Activated naive CD8-positive, alpha-beta T cell (primary cell): ENCODE data around the gene PTGES.

Experiments used
- H3K27ac Mint-ChIP-seq: one replicate; pipeline ENCODE4 v1.8.0; 2021; ENCODE audit warnings: mixed read lengths
- H3K27me3 Mint-ChIP-seq: one replicate; pipeline ENCODE4 v1.8.0; 2021; ENCODE audit warnings: mixed read lengths
- H3K36me3 Mint-ChIP-seq: one replicate; pipeline ENCODE4 v1.8.0; 2021; ENCODE audit warnings: mixed read lengths
- H3K4me1 Mint-ChIP-seq: one replicate; pipeline ENCODE4 v1.8.0; 2021; ENCODE audit warnings: low read depth, mixed read lengths
- H3K4me3 Mint-ChIP-seq: one replicate; pipeline ENCODE4 v1.8.0; 2021; ENCODE audit warnings: mild to moderate bottlenecking, mixed read lengths
- H3K9me3 Mint-ChIP-seq: one replicate; pipeline ENCODE4 v1.8.0; 2021; ENCODE audit warnings: low read depth, mixed read lengths

The PTGES gene

DNA sequence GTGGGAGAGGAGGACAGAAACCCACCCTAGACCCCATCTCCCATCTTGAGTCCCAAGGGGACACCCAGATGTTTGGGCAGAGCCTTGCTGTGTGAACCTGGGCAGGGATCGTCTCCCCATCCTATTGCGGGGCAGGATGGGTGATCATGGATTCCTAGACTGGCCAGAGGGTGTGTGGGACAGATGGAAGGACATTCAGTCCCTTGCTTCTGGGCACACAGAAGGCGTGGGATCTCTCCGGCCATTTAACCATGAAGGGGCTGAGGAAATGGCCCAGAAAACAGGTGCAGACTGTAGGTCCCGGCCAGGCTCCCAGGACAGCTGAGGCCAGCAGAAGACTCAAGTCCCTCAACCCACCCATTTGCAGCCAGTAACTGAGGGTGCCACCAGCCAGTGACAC, 29.9 kb downstream of the PTGES start:
- peaks cover 4% of the 10 kb centered on the region for H3K27me3 Mint-ChIP-seq
- H3K27ac Mint-ChIP-seq = no peak overlapping the region
- H3K36me3 Mint-ChIP-seq = no peaks in the 10 kb centered on the region
- peaks cover 2% of the 10 kb centered on the region for H3K4me1 Mint-ChIP-seq
- H3K9me3 Mint-ChIP-seq = no peaks in the 10 kb centered on the region
- no peak overlapping the region for H3K4me3 Mint-ChIP-seq

DNA sequence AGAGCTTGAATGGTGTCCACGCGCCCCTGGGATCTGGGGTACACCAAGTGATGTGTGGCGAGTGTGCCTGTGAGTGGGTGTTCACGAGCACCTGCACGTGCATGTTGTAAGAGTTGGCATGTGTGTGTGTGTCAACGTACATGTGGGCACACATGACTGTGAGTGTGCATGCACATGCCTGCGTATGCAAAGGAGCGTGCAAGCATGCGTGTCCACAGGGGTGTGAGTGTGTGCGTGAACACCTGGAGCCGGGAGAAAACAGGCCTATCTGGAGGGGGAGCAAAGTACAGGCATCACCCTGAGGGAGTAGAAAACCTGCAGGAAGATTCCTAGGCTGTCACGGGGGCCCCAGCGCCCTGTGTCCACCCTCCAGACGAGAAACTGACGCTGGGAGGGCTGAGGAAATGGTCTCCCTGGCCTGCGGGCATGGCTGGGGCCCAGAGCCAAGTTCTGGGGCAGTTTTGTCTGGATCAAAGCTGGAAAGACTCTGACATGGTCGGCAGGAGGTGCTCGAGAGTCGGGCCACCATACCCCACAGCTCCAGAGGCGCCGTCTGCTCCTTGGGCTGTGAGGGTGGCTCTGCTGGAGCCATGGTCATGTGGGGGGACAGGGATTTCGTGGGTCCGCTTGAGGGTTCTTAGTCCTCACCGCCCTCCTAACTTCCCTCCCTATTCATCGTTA, 31.8 kb downstream of the PTGES start:
- Mint-ChIP-seq H3K9me3 (no peaks in the 10 kb centered on the region), H3K27me3 (peaks cover 4% of the 10 kb centered on the region), H3K4me1 (peaks cover 2% of the 10 kb centered on the region), H3K36me3 (no peaks in the 10 kb centered on the region), H3K4me3 (no peak overlapping the region), H3K27ac (no peak overlapping the region)

DNA sequence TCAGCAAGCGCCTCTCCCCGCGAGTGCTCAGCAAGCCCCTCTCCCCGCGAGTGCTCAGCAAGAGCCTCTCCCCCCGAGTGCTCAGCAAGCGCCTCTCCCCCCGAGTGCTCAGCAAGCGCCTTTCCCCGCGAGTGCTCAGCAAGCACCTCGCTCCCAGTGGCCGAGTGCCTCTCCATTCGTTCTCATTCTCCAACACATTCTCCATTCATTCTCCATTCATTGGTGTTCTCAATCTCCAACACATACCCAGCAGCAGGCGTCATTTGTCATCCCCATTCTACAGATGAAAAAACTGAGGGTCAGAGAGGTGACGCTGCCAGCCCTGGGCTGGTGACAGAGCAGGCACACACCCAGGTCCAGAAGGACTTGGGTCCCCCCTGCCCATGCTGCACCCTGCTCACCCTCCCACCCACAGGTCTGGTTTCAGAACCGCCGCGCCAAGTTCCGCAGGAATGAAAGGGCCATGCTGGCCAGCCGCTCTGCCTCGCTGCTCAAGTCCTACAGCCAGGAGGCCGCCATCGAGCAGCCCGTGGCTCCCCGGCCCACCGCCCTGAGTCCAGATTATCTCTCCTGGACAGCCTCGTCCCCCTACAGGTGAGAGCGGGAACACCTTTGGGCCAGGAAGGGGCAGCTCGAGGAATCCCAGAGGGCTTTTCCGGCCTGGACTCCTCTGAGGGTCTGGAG, 32.5 kb downstream of the PTGES start:
- Mint-ChIP-seq H3K27me3 (peaks cover 4% of the 10 kb centered on the region), H3K4me1 (peaks cover 2% of the 10 kb centered on the region), H3K4me3 (no peak overlapping the region), H3K9me3 (no peaks in the 10 kb centered on the region), H3K27ac (no peak overlapping the region), H3K36me3 (no peaks in the 10 kb centered on the region)

DNA sequence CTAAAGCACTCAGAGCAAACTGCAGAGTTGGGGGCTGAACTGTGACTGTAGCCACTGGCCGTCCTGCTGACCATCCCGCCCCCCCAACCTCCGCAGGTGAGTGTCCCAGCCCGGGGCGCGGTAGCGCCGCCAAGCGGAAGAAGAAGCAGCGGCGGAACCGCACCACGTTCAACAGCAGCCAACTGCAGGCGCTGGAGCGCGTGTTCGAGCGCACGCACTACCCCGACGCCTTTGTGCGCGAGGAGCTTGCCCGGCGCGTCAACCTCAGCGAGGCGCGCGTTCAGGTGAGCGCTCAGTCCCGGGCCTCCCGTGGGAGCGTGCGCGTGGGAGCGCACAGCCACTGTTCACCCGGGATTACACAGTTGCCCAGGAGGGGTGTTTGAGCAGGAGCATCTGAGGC, 33.7 kb downstream of the PTGES start:
- H3K4me3 Mint-ChIP-seq = no peak overlapping the region
- no peaks in the 10 kb centered on the region for H3K9me3 Mint-ChIP-seq
- peaks cover 4% of the 10 kb centered on the region for H3K27me3 Mint-ChIP-seq
- no peaks in the 10 kb centered on the region for H3K4me1 Mint-ChIP-seq
- no peaks in the 10 kb centered on the region for H3K36me3 Mint-ChIP-seq
- no peak overlapping the region for H3K27ac Mint-ChIP-seq

DNA sequence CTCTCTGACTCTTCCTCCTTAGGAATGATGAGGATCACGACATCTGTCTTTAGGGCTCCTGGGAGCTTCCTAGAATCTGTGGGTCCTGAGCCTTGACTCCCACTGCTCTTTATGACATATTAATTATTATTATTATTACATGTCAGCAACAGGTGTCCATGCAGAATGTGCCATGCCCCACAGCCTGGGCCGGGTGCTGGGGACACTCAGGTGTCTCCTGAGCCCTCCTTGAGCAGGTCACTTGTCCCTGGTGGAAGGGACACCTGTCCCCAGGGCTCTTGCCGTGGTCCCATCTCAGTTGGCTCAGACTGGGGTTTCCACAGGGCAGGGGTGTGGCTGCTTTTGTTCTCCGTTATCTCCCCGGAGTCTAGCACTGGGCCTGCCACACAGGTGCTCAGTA, 34.2 kb downstream of the PTGES start:
- H3K4me3 Mint-ChIP-seq = no peak overlapping the region
- no peak overlapping the region for H3K27ac Mint-ChIP-seq
- no peaks in the 10 kb centered on the region for H3K36me3 Mint-ChIP-seq
- no peaks in the 10 kb centered on the region for H3K9me3 Mint-ChIP-seq
- H3K4me1 Mint-ChIP-seq = no peaks in the 10 kb centered on the region
- peaks cover 4% of the 10 kb centered on the region for H3K27me3 Mint-ChIP-seq

DNA sequence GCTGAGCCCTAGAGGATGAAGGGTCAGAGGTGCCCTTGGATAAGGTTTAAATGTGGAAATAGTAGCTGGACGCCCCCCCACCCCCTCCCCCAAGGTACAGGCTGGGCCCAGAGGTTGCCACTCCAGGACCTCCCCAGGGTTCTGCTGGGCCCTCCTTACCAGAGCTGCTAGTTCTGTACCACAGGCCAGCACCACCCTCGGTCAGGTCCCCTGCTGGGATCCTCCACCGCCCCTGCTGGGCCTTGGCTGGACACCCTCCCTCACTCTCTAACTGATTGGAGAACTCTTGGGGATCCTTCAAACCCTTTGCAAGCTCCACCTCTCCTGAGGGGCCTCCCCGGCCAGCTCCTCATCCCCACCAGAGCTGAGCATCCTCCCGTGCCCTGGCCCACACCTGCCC, 34.9 kb downstream of the PTGES start:
- Mint-ChIP-seq H3K4me1 (peaks cover 3% of the 10 kb centered on the region), H3K4me3 (no peak overlapping the region), H3K27me3 (peaks cover 4% of the 10 kb centered on the region), H3K27ac (no peak overlapping the region), H3K36me3 (no peaks in the 10 kb centered on the region), H3K9me3 (no peaks in the 10 kb centered on the region)

DNA sequence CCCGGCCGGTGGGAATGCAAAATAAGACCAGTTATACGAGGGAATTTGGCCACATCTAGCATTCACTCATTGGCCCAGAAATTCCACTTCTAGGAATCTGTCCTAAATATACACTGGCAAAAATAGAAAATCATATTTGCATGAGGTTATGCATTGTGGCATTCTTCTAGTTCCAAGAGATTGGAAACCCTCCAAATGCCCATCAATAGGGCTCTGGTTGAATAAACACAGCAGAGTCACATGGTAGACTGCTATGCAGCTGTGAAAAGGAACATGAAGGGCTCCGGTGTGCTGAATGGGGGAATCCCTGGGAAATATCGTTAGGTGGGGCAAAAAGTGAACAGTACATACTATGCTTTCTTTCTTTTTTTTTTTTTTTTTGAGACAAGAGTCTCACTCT, 36.8 kb downstream of the PTGES start:
- no peak overlapping the region for H3K27ac Mint-ChIP-seq
- H3K4me1 Mint-ChIP-seq = peaks cover 18% of the 10 kb centered on the region
- H3K4me3 Mint-ChIP-seq = no peak overlapping the region

DNA sequence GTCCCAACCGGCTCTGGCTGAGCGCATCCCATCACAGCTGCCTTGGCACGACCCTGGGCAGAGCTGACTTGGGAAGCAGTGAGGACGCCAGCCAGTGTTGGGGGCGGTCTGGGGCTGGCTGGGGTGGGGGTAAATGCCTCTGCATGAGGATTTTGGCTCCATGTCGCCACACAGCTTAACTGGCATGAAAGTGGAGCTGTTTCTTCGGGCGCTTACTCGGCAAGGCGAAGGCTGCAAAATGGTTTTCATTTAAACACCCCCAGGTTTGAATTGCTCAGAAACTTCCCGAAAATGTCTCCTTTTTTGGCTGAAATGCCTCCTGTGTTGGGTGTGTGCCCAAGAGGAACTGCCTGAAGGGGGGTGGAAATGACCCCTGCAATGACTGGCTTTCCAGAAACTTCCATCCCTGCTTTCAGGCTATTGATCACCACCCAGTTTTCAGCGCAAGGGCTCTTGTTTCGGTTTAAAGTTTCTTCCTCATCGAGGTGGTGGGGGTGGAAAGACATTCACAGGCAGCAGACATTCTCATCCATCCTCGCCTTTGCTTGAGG, 38.3 kb downstream of the PTGES start:
- H3K4me1 Mint-ChIP-seq = peaks cover 23% of the 10 kb centered on the region
- H3K27me3 Mint-ChIP-seq = peaks cover 2% of the 10 kb centered on the region
- H3K4me3 Mint-ChIP-seq = no peak overlapping the region
- H3K36me3 Mint-ChIP-seq = no peaks in the 10 kb centered on the region
- no peak overlapping the region for H3K27ac Mint-ChIP-seq
- no peaks in the 10 kb centered on the region for H3K9me3 Mint-ChIP-seq

More for the DNA sequence above, 36.8 kb downstream of the PTGES start:
- Mint-ChIP-seq H3K27me3 (peaks cover 4% of the 10 kb centered on the region), H3K36me3 (no peaks in the 10 kb centered on the region), H3K9me3 (no peaks in the 10 kb centered on the region)

DNA sequence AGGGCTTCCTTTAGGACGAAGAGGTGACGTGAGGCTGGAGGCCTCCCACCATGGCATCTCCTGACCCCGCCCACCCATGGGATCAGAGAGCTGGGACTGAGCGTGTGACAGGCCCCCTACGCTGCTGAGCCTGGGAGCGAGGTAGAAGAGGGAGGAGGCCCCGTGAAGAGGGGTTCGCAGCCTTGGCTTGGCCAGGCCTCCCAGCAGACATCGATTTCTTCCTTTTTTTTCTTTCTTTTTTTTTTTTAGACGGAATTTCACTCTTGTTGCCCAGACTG, 39.5 kb downstream of the PTGES start:
- peaks cover 2% of the 10 kb centered on the region for H3K27me3 Mint-ChIP-seq
- H3K27ac Mint-ChIP-seq = no peak overlapping the region
- no peaks in the 10 kb centered on the region for H3K36me3 Mint-ChIP-seq
- H3K4me1 Mint-ChIP-seq = peaks cover 23% of the 10 kb centered on the region
- H3K9me3 Mint-ChIP-seq = no peaks in the 10 kb centered on the region
- peak overlapping the region; percentile 40 for H3K4me3 Mint-ChIP-seq

DNA sequence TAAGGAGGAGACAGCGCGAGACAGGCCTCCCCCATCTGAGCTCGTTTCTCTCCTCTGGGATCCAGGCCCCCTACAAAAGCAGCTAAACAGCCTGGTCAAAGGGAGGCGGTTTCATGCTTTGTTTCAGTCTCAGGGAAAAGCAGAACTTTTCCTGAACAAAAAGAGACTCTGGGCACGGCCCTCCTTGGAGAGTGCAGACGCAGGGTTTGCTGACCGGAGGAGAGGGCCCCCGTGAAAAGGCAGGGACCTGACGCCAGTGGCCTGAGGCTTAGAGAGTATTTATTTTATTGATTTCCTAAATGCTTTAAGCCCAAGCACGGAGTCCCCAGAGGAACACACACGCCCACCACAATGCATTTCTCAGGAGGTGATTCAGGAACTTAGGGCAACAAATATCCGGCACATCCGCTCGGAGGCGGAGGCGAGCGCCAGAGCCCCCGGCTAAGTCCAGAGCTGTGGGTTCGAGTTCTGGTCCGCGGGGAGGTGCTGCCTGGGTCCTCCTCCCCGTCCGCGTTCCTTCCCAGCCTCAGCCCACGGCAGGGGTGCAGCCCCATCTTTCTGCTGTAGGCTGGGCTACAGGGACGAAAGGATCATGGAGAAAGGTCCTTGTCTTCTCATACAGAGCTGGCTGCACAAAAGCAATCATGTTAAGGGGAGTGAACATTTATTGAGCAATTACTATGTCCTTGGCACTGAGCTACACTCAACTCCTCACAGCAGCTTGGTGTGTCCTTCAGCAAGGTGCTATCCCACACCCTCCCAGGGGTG, 40.0 kb downstream of the PTGES start:
- peak overlapping the region; percentile 61 for H3K4me3 Mint-ChIP-seq
- no peaks in the 10 kb centered on the region for H3K9me3 Mint-ChIP-seq
- H3K27ac Mint-ChIP-seq = no peak overlapping the region
- peaks cover 23% of the 10 kb centered on the region for H3K4me1 Mint-ChIP-seq
- no peaks in the 10 kb centered on the region for H3K36me3 Mint-ChIP-seq
- H3K27me3 Mint-ChIP-seq = peaks cover 2% of the 10 kb centered on the region

DNA sequence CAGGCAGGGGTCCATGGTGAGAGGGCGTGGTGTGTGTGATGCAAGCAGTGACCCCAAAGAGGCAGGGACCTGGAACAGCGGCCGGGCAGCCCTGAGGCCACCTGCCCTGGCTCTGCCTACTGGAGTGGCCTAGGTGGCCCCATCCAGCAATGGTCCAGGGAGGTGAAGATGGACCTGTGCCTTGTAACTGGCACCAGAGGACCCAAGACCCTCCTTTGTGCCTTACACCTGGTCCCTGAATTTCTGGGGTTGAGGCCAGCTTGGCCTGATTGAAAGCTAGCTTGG, 42.7 kb downstream of the PTGES start:
- Mint-ChIP-seq H3K4me1 (peaks cover 23% of the 10 kb centered on the region), H3K36me3 (no peaks in the 10 kb centered on the region), H3K27ac (no peak overlapping the region), H3K27me3 (no peaks in the 10 kb centered on the region), H3K9me3 (no peaks in the 10 kb centered on the region), H3K4me3 (no peak overlapping the region)

DNA sequence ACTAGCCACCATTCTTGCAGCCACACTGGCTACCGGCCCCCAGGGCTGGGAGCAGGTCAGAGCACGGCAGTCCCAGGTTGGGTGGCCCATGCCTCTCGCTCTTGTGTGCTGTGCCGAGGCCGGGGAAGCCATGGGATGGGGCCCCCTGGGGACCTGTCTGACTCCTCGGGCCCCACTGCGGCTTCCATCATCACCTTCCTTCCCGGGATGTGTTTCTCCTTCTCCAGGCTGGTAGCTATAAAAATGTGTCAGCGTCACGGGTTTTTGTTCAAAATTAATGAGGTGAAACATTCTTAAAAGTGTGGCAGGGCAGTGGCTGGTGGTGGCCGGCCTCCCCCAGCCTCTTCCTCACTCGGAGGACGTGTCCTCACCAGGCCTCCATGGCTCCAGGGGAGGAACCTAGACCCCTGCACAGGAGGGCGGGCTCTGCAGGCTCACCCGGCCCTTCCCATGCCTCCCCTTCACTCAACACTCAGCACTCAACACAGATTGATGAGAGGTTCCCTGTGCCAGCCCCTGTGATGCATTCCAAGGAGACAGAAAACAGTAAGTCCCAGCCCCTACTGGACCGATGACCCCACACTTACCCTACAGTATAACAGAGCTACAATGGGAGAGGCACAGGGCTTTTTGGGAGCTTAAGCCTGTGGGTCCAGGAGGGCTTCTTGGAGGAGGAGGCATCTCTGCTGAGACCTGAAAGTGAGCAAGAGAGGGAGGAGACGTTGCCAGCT, 43.2 kb downstream of the PTGES start:
- no peaks in the 10 kb centered on the region for H3K27me3 Mint-ChIP-seq
- H3K4me3 Mint-ChIP-seq = no peak overlapping the region
- no peaks in the 10 kb centered on the region for H3K36me3 Mint-ChIP-seq
- no peaks in the 10 kb centered on the region for H3K9me3 Mint-ChIP-seq
- peaks cover 23% of the 10 kb centered on the region for H3K4me1 Mint-ChIP-seq
- no peak overlapping the region for H3K27ac Mint-ChIP-seq

DNA sequence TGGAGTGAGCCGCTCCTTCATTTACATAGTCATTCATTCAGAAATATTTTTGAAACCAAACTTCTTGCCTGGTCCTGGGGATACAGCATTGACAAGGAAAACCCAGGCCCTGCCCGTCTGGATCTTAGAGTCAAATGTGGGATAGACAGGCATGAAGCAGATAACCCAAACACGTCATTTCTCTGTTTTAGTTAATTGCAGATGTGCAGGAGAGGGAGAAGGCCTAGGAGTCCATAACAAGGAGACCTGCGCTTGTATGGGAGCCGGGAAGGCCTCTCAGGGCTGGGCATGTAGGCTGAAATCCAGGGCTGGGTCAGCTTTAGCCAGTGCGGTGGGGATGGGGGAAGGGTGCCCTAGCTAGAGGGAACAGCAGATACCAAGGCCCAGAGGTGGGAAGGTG, 44.0 kb downstream of the PTGES start:
- Mint-ChIP-seq H3K9me3 (no peaks in the 10 kb centered on the region), H3K27ac (no peak overlapping the region), H3K4me1 (peaks cover 23% of the 10 kb centered on the region), H3K4me3 (no peak overlapping the region), H3K27me3 (no peaks in the 10 kb centered on the region), H3K36me3 (no peaks in the 10 kb centered on the region)

DNA sequence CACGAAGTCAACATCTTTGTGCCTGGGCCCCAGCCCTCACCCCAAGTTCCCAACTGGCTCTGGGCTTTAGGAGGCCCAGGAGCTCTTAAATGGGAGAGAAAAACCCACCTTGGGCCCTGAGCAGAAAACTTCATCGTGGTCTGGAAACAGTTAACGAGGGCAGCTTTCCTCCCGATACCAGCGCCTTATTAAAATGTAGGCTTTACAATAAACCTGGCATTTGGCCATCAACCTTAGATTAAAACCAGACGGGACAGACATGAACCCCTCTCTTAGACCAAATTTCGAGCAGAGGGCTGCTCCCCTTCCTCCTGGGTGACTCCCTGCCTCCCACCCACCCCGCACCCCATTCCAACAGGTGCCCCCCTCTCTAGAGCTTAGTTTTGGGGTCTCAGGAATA, 48.0 kb downstream of the PTGES start:
- H3K4me3 Mint-ChIP-seq = no peak overlapping the region
- H3K36me3 Mint-ChIP-seq = no peaks in the 10 kb centered on the region

More for the DNA sequence above, 48.0 kb downstream of the PTGES start:
- no peaks in the 10 kb centered on the region for H3K9me3 Mint-ChIP-seq
- no peaks in the 10 kb centered on the region for H3K4me1 Mint-ChIP-seq
- no peak overlapping the region for H3K27ac Mint-ChIP-seq
- H3K27me3 Mint-ChIP-seq = peaks cover 4% of the 10 kb centered on the region
